PC-3 (cell line): ENCODE results near the gene P3H3. TPM values are rescaled to one million over a fixed set of nuclear protein-coding genes. Genes with fewer than 3 reads are reported as not detected.

ENCODE experiments used
- ATAC-seq: fragments of 200-7000 bp; cut with Tn5 transposase; 2 replicates; pipeline ENCODE4 v1.9.1; 2020; ENCODE audit warnings: mild to moderate bottlenecking, moderate library complexity
- BruUV-seq: library from RNA; stranded (reverse); fragments of 400-500 nt; replicated peaks from 2 replicates; lab custom pipeline; 2021; lab: Mats Ljungman, UMichigan
- CTCF ChIA-PET: fragments of 300-600 bp; sonication (Branson Sonifier 250); formaldehyde crosslinking; loops from one replicate; lab custom pipeline; 2022; ENCODE audit warnings: antibody characterized with exemption; lab: Charles Lee
- POLR2A ChIA-PET: fragments of 300-600 bp; sonication (Branson Sonifier 250); formaldehyde crosslinking; loops from one replicate; lab custom pipeline; 2022; ENCODE audit warnings: antibody characterized with exemption; ENCODE audit not compliant: unreplicated experiment; lab: Charles Lee
- DNase-seq: peaks from one replicate; pipeline ENCODE4 v3.0.0-alpha.2; 2015
- H2AFZ ChIP-seq: fragments of 300-600 bp; sonication (generic); 2 replicates; pipeline ENCODE4 v1.6.0; 2016; ENCODE audit warnings: antibody characterized with exemption, low read length
- H3F3A ChIP-seq: fragments of 300-600 bp; sonication (generic); one replicate; pipeline ENCODE4 v1.6.0; 2017; ENCODE audit warnings: antibody characterized with exemption, low read length, control low read depth, mild to moderate bottlenecking; ENCODE audit not compliant: unreplicated experiment
- H3K27ac ChIP-seq: fragments of 300-600 bp; sonication (generic); 2 replicates; pipeline ENCODE4 v1.5.1; 2016; ENCODE audit warnings: mild to moderate bottlenecking, low read length
- H3K27me3 ChIP-seq: fragments of 300-600 bp; sonication (generic); 2 replicates; pipeline ENCODE4 v1.6.1; 2016; ENCODE audit warnings: low read length, mixed read lengths
- H3K36me3 ChIP-seq: fragments of 300-600 bp; sonication (generic); 2 replicates; pipeline ENCODE4 v1.6.1; 2016; ENCODE audit warnings: low read depth, mixed run types, low read length, mixed read lengths
- H3K4me1 ChIP-seq: fragments of 300-600 bp; sonication (generic); 2 replicates; pipeline ENCODE4 v1.5.1; 2016; ENCODE audit warnings: low read length; ENCODE audit not compliant: insufficient read depth
- H3K4me2 ChIP-seq: fragments of 300-600 bp; sonication (generic); 2 replicates; pipeline ENCODE4 v1.6.0; 2016; ENCODE audit warnings: low read length
- H3K4me3 ChIP-seq: fragments of 300-600 bp; sonication (generic); 2 replicates; pipeline ENCODE4 v1.5.1; 2016; ENCODE audit warnings: mild to moderate bottlenecking, low read length, mixed read lengths
- H3K79me2 ChIP-seq: fragments of 300-600 bp; sonication (generic); 2 replicates; pipeline ENCODE4 v1.6.1; 2017; ENCODE audit warnings: low read length, mixed read lengths
- H3K9ac ChIP-seq: fragments of 300-600 bp; sonication (generic); 2 replicates; pipeline ENCODE4 v1.6.0; 2016; ENCODE audit warnings: mild to moderate bottlenecking, low read length
- H3K9me2 ChIP-seq: fragments of 300-600 bp; sonication (generic); replicated peaks from 2 replicates; pipeline ENCODE4 v1.6.1; 2016; ENCODE audit warnings: mixed run types, low read length, mixed read lengths
- H3K9me3 ChIP-seq: fragments of 300-600 bp; sonication (generic); 2 replicates; pipeline ENCODE4 v1.6.1; 2016; ENCODE audit warnings: low read length, mixed read lengths
- H4K20me1 ChIP-seq: fragments of 300-600 bp; sonication (generic); 2 replicates; pipeline ENCODE4 v1.6.1; 2016; ENCODE audit warnings: low read length, mixed read lengths
- EZH2 ChIP-seq: fragments of 300-600 bp; sonication (generic); IDR thresholded peaks from one replicate; pipeline ENCODE4 v1.6.1; 2017; ENCODE audit warnings: antibody characterized with exemption, mild to moderate bottlenecking, low read length; ENCODE audit not compliant: unreplicated experiment
- EZH2phosphoT487 ChIP-seq: fragments of 300-600 bp; sonication (generic); IDR thresholded peaks from 2 replicates; pipeline ENCODE4 v1.6.1; 2018; ENCODE audit warnings: mild to moderate bottlenecking, antibody characterized with exemption, low read length, borderline replicate concordance
- intact Hi-C: fragments of 100-400 bp; cut with micrococcal nuclease; formaldehyde crosslinking; loops from 2 replicates; pipeline ENCODE4 v1.9.0; 2023
- total RNA-seq: library from RNA; depleted of rRNA; stranded (reverse); fragments of >200 nt; gene quantifications from 2 replicates; pipeline ENCODE4 v1.2.3, GENCODE V29; 2014
- TF ChIP-seq, protein P1 (sequence below): fragments of 300-600 bp; sonication (generic); conservative IDR thresholded peaks from 2 replicates; pipeline ENCODE4 v1.5.1; 2017; ENCODE audit warnings: antibody characterized with exemption, low read depth, mild to moderate bottlenecking, low read length

Gene P3H3
- total RNA-seq, 1 experiment from 2014 or later: 9.3 TPM

DNA sequence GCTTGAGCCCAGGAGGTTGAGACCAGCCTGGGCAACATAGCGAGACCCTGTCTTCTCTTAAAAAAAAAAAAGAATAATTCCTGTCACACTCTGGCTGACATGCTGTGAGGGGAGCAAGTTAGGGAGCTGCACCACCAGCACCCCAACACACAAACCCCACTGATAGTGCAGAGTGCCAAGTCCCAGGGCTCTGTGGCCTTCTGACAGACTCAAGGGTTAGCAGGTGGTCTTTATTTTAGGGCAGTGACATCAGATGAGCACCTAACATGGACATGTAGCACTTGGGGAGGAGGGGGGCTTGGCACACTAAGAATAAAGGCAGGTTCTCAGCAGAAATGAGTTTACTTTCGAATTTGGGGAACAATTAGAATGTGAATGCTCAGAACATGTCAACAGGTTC is 30.6 kb downstream of the P3H3 start:
- Histone ChIP-seq H3K9ac (no peak overlapping the region), H3K27me3 (no peaks in the 10 kb centered on the region), H3K27ac (no peak overlapping the region), H3K9me2 (no peaks in the 10 kb centered on the region), H4K20me1 (no peaks in the 10 kb centered on the region), H3K36me3 (peaks cover 38% of the 10 kb centered on the region), H3F3A (no peaks in the 10 kb centered on the region), H3K4me3 (no peak overlapping the region), H3K9me3 (no peaks in the 10 kb centered on the region), H3K79me2 (peaks cover 20% of the 10 kb centered on the region), H2AFZ (no peak overlapping the region), H3K4me2 (no peak overlapping the region), H3K4me1 (peaks cover 4% of the 10 kb centered on the region)
- DNase-seq (no peak), ATAC-seq (no peak)
- CTCF ChIA-PET: no interaction called here
- intact Hi-C loops: no loop called here
- POLR2A ChIA-PET: interaction anchor here (0.6 kb wide), 2 partner anchors 8 to 46 kb away, joined by 3 to 4 read pairs; partner anchors contain the start of gene LRRC23
- BruUV-seq: no TSS peak
- TF ChIP-seq EZH2: no peak
- TF ChIP-seq, protein P1, sequence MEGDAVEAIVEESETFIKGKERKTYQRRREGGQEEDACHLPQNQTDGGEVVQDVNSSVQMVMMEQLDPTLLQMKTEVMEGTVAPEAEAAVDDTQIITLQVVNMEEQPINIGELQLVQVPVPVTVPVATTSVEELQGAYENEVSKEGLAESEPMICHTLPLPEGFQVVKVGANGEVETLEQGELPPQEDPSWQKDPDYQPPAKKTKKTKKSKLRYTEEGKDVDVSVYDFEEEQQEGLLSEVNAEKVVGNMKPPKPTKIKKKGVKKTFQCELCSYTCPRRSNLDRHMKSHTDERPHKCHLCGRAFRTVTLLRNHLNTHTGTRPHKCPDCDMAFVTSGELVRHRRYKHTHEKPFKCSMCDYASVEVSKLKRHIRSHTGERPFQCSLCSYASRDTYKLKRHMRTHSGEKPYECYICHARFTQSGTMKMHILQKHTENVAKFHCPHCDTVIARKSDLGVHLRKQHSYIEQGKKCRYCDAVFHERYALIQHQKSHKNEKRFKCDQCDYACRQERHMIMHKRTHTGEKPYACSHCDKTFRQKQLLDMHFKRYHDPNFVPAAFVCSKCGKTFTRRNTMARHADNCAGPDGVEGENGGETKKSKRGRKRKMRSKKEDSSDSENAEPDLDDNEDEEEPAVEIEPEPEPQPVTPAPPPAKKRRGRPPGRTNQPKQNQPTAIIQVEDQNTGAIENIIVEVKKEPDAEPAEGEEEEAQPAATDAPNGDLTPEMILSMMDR: no peak
- TF ChIP-seq EZH2phosphoT487: no peak

DNA sequence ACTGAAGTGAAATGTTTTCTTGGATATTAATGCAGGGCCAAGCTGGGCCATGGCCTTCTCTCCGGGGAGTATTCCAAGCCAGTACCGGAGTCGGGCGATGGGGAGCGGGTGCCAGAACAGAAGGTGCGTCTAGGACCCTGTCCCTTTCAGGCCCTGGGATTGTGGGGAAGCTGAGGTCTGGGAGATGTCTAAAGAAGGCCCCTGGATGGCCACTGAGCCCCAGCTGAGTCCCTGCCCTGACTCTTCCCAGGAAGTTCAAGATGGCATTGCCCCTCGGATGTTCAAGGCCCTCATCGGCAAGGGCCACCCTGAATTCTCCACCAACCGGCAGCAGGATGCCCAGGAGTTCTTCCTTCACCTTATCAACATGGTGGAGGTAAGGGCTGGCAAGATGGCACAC is 31.9 kb downstream of the P3H3 start:
- Histone ChIP-seq H3F3A (no peaks in the 10 kb centered on the region), H3K9me3 (no peaks in the 10 kb centered on the region), H4K20me1 (no peaks in the 10 kb centered on the region), H3K27ac (no peak overlapping the region), H3K4me3 (no peak overlapping the region), H3K79me2 (peaks cover 6% of the 10 kb centered on the region), H3K4me1 (no peaks in the 10 kb centered on the region), H3K4me2 (no peak overlapping the region), H3K36me3 (peaks cover 34% of the 10 kb centered on the region), H3K9me2 (no peaks in the 10 kb centered on the region), H3K9ac (no peak overlapping the region), H3K27me3 (no peaks in the 10 kb centered on the region), H2AFZ (no peak overlapping the region)
- POLR2A ChIA-PET: no interaction called here
- ATAC-seq (no peak), DNase-seq (no peak)
- CTCF ChIA-PET: no interaction called here
- TF ChIP-seq, protein P1: no peak
- TF ChIP-seq EZH2phosphoT487 (no peak), EZH2 (no peak)
- intact Hi-C loops: no loop called here
- no TSS peak for BruUV-seq

DNA sequence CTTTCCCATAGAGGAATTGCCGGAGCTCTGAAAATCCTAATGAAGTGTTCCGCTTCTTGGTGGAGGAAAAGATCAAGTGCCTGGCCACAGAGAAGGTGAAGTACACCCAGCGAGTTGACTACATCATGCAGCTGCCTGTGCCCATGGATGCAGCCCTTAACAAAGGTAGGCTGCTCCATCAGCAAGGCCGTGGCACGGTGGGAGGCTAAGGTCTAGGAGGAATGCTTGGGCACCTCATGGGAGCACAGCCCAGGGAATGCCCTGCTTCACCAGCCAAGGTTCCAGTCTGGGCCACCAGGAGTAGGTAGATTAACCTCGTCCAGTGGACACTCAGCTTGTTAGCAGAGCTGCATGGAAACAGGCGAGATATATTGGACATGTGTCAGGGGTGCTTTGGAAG is 32.7 kb downstream of the P3H3 start:
- no peak overlapping the region for H3K27ac ChIP-seq
- H4K20me1 ChIP-seq: no peaks in the 10 kb centered on the region
- TF ChIP-seq, protein P1: no peak
- no peak for TF ChIP-seq EZH2
- TF ChIP-seq EZH2phosphoT487: no peak
- DNase-seq (no peak), ATAC-seq (no peak)
- no peaks in the 10 kb centered on the region for H3K27me3 ChIP-seq
- H3K9me2 ChIP-seq: no peaks in the 10 kb centered on the region
- H3K79me2 ChIP-seq: no peaks in the 10 kb centered on the region
- CTCF ChIA-PET: no interaction called here
- no TSS peak for BruUV-seq
- H3K4me1 ChIP-seq: no peaks in the 10 kb centered on the region
- peaks cover 30% of the 10 kb centered on the region for H3K36me3 ChIP-seq
- H3K4me2 ChIP-seq: no peak overlapping the region
- no peaks in the 10 kb centered on the region for H3K9me3 ChIP-seq
- H3F3A ChIP-seq: no peaks in the 10 kb centered on the region
- no peak overlapping the region for H3K4me3 ChIP-seq
- intact Hi-C loops: no loop called here
- no peak overlapping the region for H2AFZ ChIP-seq
- POLR2A ChIA-PET: no interaction called here
- no peak overlapping the region for H3K9ac ChIP-seq
